ENCODE data around the gene NBPF3.
"Not testable (repeated sequence)": the region's sequence is repeated elsewhere in the genome, so short reads cannot be mapped to it uniquely, and the experiment has no call there.

Gene NBPF3

GRCh38 chr1:21406659-21407058, 33.3 kb upstream of the NBPF3 start:
- no peak for TF ChIP-seq CTCF (IDR thresholded peaks at IDR 0.05; ENCODE audit: low read depth, low read length)
- DNase-seq (ENCODE audit: low read depth in 2 of 2), result no peak
- no peak overlapping the region for H3K4me3 ChIP-seq (replicated peaks in 1 of 2; ENCODE audit: low read depth in 2 of 2, low read length in 2 of 2)

- not testable (repeated sequence) for H3K4me3 ChIP-seq (replicated peaks in 1 of 2; ENCODE audit: low read depth in 2 of 2, low read length in 2 of 2); DNase-seq (ENCODE audit: low read depth in 2 of 2)
These were observed 30.0 kb upstream of the NBPF3 start for GRCh38 chr1:21409897-21410296.

GRCh38 chr1:21414015-21414414, 25.9 kb upstream of the NBPF3 start:
- DNase-seq (ENCODE audit: low read depth in 2 of 2), result no peak

GRCh38 chr1:21420378-21420777, 19.6 kb upstream of the NBPF3 start:
- DNase-seq (ENCODE audit: low read depth in 2 of 2); H3K4me3 ChIP-seq (replicated peaks in 1 of 2; ENCODE audit: low read depth in 2 of 2, low read length in 2 of 2): not testable (repeated sequence)

More at GRCh38 chr1:21414015-21414414, 25.9 kb upstream of the NBPF3 start:
- TF ChIP-seq CTCF (IDR thresholded peaks at IDR 0.05; ENCODE audit: low read depth, low read length), result no peak
- no peak overlapping the region for H3K4me3 ChIP-seq (replicated peaks in 1 of 2; ENCODE audit: low read depth in 2 of 2, low read length in 2 of 2)

GRCh38 chr1:21421307-21421706, 18.6 kb upstream of the NBPF3 start:
- not testable (repeated sequence) for DNase-seq (ENCODE audit: low read depth in 2 of 2); H3K4me3 ChIP-seq (replicated peaks in 1 of 2; ENCODE audit: low read depth in 2 of 2, low read length in 2 of 2)

GRCh38 chr1:21427798-21428480, 12.0 kb upstream of the NBPF3 start:
- peak overlapping the region; percentile 24 to 37 for H3K4me3 ChIP-seq (replicated peaks in 1 of 2; ENCODE audit: low read depth in 2 of 2, low read length in 2 of 2)
- not testable (repeated sequence) for DNase-seq (ENCODE audit: low read depth in 2 of 2)

- H3K4me3 ChIP-seq (replicated peaks in 1 of 2; ENCODE audit: low read depth in 2 of 2, low read length in 2 of 2), result peak overlapping the region; percentile 24 to 37
- not testable (repeated sequence) for DNase-seq (ENCODE audit: low read depth in 2 of 2)
These were observed 11.4 kb upstream of the NBPF3 start for GRCh38 chr1:21428481-21429073.

GRCh38 chr1:21429210-21429609, 10.7 kb upstream of the NBPF3 start:
- H3K4me3 ChIP-seq (replicated peaks in 1 of 2; ENCODE audit: low read depth in 2 of 2, low read length in 2 of 2); DNase-seq (ENCODE audit: low read depth in 2 of 2): not testable (repeated sequence)

- H3K4me3 ChIP-seq (replicated peaks in 1 of 2; ENCODE audit: low read depth in 2 of 2, low read length in 2 of 2); DNase-seq (ENCODE audit: low read depth in 2 of 2): not testable (repeated sequence)
These were observed 9.1 kb upstream of the NBPF3 start for GRCh38 chr1:21430875-21431274.

- no peak for TF ChIP-seq CTCF (IDR thresholded peaks at IDR 0.05; ENCODE audit: low read depth, low read length)
- no peak overlapping the region for H3K4me3 ChIP-seq (replicated peaks in 1 of 2; ENCODE audit: low read depth in 2 of 2, low read length in 2 of 2)
- no peak for DNase-seq (ENCODE audit: low read depth in 2 of 2)
These were observed 5.5 kb upstream of the NBPF3 start for GRCh38 chr1:21434394-21434793.

All from cardiac fibroblast (primary cell).